Globus pallidus (tissue), 1 donor: ENCODE results near the gene RPP38.

Experiments
- DNase-seq: peaks from one replicate; pipeline ENCODE4 v3.0.0-alpha.2; 2015; ENCODE audit warnings: low spot score

Gene RPP38

GRCh38 chr10:15152556-15152955 lies 55.4 kb downstream of the RPP38 start:
- DNase-seq, result no peak
